Adrenal gland (tissue), 5 donors: ENCODE results near the gene PKNOX2.

Experiments used
- POLR2A ChIP-seq, 2 donors: fragments of 450-650 bp; IDR thresholded peaks; one replicate each; pipeline ENCODE4 v1.6.1; 2017; ENCODE audit warnings: antibody characterized with exemption in 2 of 2, mild to moderate bottlenecking in 2 of 2, moderate library complexity in 1 of 2
- TF ChIP-seq, protein P1 (sequence below), 6 experiments: fragments of 450-650 bp in 4 of 6; fragments of 200-600 bp in 2 of 6; sonication (generic) in 1 of 6; IDR thresholded peaks; 1 replicate in 5 of 6; 2 replicates in 1 of 6; pipeline versions ENCODE4 v1.5.1 to v1.8.0; 2016 to 2021; ENCODE audit warnings: antibody characterized with exemption in 6 of 6, mild to moderate bottlenecking in 2 of 6, moderate library complexity in 1 of 6
- donor health status: DM: no; HTN: no; CAD: no.

GRCh38 chr11:125452125-125452470 lies 287.5 kb downstream of the PKNOX2 start:
- TF ChIP-seq, protein P1, sequence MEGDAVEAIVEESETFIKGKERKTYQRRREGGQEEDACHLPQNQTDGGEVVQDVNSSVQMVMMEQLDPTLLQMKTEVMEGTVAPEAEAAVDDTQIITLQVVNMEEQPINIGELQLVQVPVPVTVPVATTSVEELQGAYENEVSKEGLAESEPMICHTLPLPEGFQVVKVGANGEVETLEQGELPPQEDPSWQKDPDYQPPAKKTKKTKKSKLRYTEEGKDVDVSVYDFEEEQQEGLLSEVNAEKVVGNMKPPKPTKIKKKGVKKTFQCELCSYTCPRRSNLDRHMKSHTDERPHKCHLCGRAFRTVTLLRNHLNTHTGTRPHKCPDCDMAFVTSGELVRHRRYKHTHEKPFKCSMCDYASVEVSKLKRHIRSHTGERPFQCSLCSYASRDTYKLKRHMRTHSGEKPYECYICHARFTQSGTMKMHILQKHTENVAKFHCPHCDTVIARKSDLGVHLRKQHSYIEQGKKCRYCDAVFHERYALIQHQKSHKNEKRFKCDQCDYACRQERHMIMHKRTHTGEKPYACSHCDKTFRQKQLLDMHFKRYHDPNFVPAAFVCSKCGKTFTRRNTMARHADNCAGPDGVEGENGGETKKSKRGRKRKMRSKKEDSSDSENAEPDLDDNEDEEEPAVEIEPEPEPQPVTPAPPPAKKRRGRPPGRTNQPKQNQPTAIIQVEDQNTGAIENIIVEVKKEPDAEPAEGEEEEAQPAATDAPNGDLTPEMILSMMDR (IDR thresholded peaks at IDR 0.05) = no peak
- TF ChIP-seq POLR2A (IDR thresholded peaks at IDR 0.05) = no peak
